HepG2 (cell line): ENCODE data around the gene MTHFD1. TPM values are rescaled to one million over a fixed set of nuclear protein-coding genes. Genes with fewer than 3 reads are reported as not detected.

Experiments used
- AGO2 ChIP-seq: fragments of 200-400 bp; formaldehyde crosslinking; optimal IDR thresholded peaks from 2 replicates; pipeline ENCODE3; 2017; ENCODE audit warnings: mild to moderate bottlenecking, low read depth, low read length, moderate library complexity
- FOXA1 ChIP-seq, 2 experiments: fragments of 450-650 bp in 1 of 2; sonication (generic) in 1 of 2; formaldehyde crosslinking in 1 of 2; IDR thresholded peaks; 2 replicates each; pipeline versions ENCODE4 v1.4.0 to v1.6.1; 2016 to 2020; ENCODE audit warnings: missing genetic modification reagents in 1 of 2
- GATAD1 ChIP-seq: IDR thresholded peaks from 2 replicates; pipeline ENCODE4 v1.6.1; 2016; ENCODE audit warnings: missing genetic modification reagents, missing compliant biosample characterization
- HIVEP1 ChIP-seq: sonication (generic); formaldehyde crosslinking; IDR thresholded peaks from 2 replicates; pipeline ENCODE4 v1.4.0; 2020; ENCODE audit warnings: mild to moderate bottlenecking, missing genetic modification reagents
- LCORL ChIP-seq, 2 experiments: fragments of 450-650 bp in 1 of 2; sonication (generic) in 1 of 2; formaldehyde crosslinking in 1 of 2; IDR thresholded peaks; 2 replicates each; pipeline versions ENCODE4 v1.5.0 to v1.6.1; 2017 to 2020; ENCODE audit warnings: antibody characterized with exemption in 1 of 2, missing genetic modification reagents in 1 of 2
- MAFK ChIP-seq, 2 experiments: IDR thresholded peaks in 1 of 2; conservative IDR thresholded peaks in 1 of 2; 2 replicates each; pipeline ENCODE4 v1.6.1; 2011; ENCODE audit warnings: improper control_type of control experiment in 2 of 2, low read length in 2 of 2
- NCOA2 ChIP-seq: sonication (generic); formaldehyde crosslinking; IDR thresholded peaks from 2 replicates; pipeline ENCODE4 v1.8.0; 2022; ENCODE audit warnings: inconsistent platforms
- RNF2 ChIP-seq: fragments of 450-650 bp; conservative IDR thresholded peaks from 2 replicates; pipeline ENCODE4 v1.6.1; 2016; ENCODE audit warnings: low read depth
- SATB2 ChIP-seq: sonication (generic); formaldehyde crosslinking; IDR thresholded peaks from 2 replicates; pipeline ENCODE4 v1.5.0; 2020; ENCODE audit warnings: missing genetic modification reagents
- SIN3A ChIP-seq: IDR thresholded peaks from 2 replicates; pipeline ENCODE4 v1.6.1; 2011; ENCODE audit warnings: low read depth, mild to moderate bottlenecking, control low read depth, low read length, borderline replicate concordance
- SRSF1 ChIP-seq: fragments of 200-400 bp; formaldehyde crosslinking; optimal IDR thresholded peaks from 2 replicates; pipeline ENCODE3; 2017; ENCODE audit warnings: mild to moderate bottlenecking, low read depth, low read length, moderate library complexity
- SRY ChIP-seq: sonication (generic); formaldehyde crosslinking; IDR thresholded peaks from 2 replicates; pipeline ENCODE4 v1.8.0; 2022; ENCODE audit warnings: mild to moderate bottlenecking, missing genetic modification reagents
- TBX3 ChIP-seq: fragments of 450-650 bp; IDR thresholded peaks from 2 replicates; pipeline ENCODE4 v1.6.1; 2017; ENCODE audit warnings: antibody characterized with exemption, mild to moderate bottlenecking, inconsistent platforms, borderline replicate concordance
- TGIF2 ChIP-seq: IDR thresholded peaks from 2 replicates; pipeline ENCODE4 v1.6.1; 2016; ENCODE audit warnings: control low read depth, missing compliant biosample characterization
- ZNF703 ChIP-seq: sonication (generic); formaldehyde crosslinking; IDR thresholded peaks from 2 replicates; pipeline ENCODE4 v1.5.1; 2020; ENCODE audit warnings: missing genetic modification reagents, mild to moderate bottlenecking, moderate library complexity, borderline replicate concordance
- ZNF788 ChIP-seq: sonication (generic); formaldehyde crosslinking; IDR thresholded peaks from 2 replicates; pipeline ENCODE4 v1.5.0; 2020; ENCODE audit warnings: mild to moderate bottlenecking, missing genetic modification reagents, borderline replicate concordance
- polyA plus RNA-seq, 8 experiments: library from polyadenylated mRNA; depleted of rRNA in 3 of 8; stranded (reverse) in 7 of 8; unstranded in 1 of 8; fragments of >200 nt; fragmentation: Illumina TruSeq in 4 of 8; extraction: Trizol in 4 of 8; gene quantifications; 2 replicates each; pipeline versions ENCODE4 v1.2.1 to v1.2.3, GENCODE V29; 2011 to 2016; ENCODE audit warnings: low read depth in 4 of 8, missing spikeins in 1 of 8, mixed read lengths in 1 of 8; ENCODE audit not compliant: insufficient read depth in 1 of 8
- total RNA-seq, 5 experiments: library from RNA; depleted of rRNA; stranded (reverse); fragments of >200 nt; fragmentation: Illumina TruSeq; extraction: Trizol; gene quantifications; 2 replicates each; pipeline ENCODE4 v1.2.3, GENCODE V29; 2016; ENCODE audit warnings: low read depth in 1 of 5
- TF ChIP-seq, protein P1 (sequence below): sonication (generic); formaldehyde crosslinking; IDR thresholded peaks from 2 replicates; pipeline ENCODE4 v1.4.0; 2020; ENCODE audit warnings: missing genetic modification reagents
- TF ChIP-seq, protein P2 (sequence below): sonication (generic); formaldehyde crosslinking; IDR thresholded peaks from 2 replicates; pipeline ENCODE4 v1.8.1; 2023; ENCODE audit warnings: mild to moderate bottlenecking, missing genetic modification reagents
- TF ChIP-seq, protein P3 (sequence below): sonication (generic); formaldehyde crosslinking; IDR thresholded peaks from 2 replicates; pipeline ENCODE4 v1.5.0; 2020; ENCODE audit warnings: missing genetic modification reagents
- TF ChIP-seq, protein P4 (sequence below): IDR thresholded peaks from 2 replicates; pipeline ENCODE4 v1.6.1; 2016; ENCODE audit warnings: mild to moderate bottlenecking
- TF ChIP-seq, protein P5 (sequence below): sonication (generic); formaldehyde crosslinking; IDR thresholded peaks from 2 replicates; pipeline ENCODE4 v1.8.1; 2022; ENCODE audit warnings: mild to moderate bottlenecking, missing genetic modification reagents
- TF ChIP-seq, protein P6 (sequence below): sonication (generic); formaldehyde crosslinking; IDR thresholded peaks from 2 replicates; pipeline ENCODE4 v1.8.0; 2022; ENCODE audit warnings: missing genetic modification reagents, mild to moderate bottlenecking, borderline replicate concordance

MTHFD1 gene
- total and polyA plus RNA-seq, 2 of the 13 experiments (the other 11 are each of a cell fraction or from before 2014, with no cell fraction given): 31.0 to 106 TPM

DNA sequence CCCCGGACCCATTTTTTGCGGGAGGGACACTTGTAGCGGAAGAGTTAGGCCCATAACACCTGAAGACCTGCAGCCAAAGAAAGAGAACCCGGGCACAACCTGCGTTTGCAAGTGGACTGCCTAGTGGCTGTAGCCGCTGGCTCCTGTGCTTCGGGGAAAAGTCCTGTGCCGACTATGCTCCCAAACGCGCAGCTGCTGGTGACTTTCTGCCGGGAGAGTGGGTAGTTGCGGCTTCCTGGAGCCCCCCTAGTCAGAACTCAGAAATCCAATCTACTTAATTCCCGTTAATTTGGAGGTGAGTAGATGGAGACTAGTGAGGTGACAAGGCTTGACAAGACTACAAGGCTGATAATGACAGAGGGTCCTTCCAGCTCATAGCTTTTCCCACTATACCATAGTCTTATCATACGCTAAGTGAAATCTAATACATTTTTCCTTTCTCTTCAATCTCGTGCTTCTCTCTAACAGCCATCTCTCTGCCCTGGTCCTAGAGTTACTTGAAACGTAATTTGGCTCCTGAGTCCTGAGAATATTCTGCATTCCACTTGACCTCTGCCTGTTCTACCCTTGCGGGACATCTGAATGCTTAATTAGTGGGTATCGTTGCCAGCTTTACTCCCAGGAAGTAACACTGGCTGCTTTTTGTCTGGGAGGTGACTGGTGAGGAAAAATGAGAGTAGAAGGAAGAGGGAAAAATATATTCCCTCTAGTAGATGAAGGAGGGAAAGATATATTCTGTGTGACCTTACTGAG, 556 bp downstream of the MTHFD1 start (continued):
- TF ChIP-seq, protein P1, sequence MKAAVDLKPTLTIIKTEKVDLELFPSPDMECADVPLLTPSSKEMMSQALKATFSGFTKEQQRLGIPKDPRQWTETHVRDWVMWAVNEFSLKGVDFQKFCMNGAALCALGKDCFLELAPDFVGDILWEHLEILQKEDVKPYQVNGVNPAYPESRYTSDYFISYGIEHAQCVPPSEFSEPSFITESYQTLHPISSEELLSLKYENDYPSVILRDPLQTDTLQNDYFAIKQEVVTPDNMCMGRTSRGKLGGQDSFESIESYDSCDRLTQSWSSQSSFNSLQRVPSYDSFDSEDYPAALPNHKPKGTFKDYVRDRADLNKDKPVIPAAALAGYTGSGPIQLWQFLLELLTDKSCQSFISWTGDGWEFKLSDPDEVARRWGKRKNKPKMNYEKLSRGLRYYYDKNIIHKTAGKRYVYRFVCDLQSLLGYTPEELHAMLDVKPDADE (CRISPR knock-in tag): no peak
- TF ChIP-seq ZNF703 (CRISPR knock-in tag): peak; percentile 70; the same call in 1 of the 2 replicates
- TF ChIP-seq HIVEP1 (CRISPR knock-in tag): peak; percentile 13; the same call in 1 of the 2 replicates
- peak; percentile 25 for TF ChIP-seq AGO2
- TF ChIP-seq MAFK (conservative IDR thresholded peaks at IDR 0.05 in 1 of 2, IDR thresholded peaks at IDR 0.05 in 1 of 2; ENCODE audit: low read length in 2 of 2): no peak
- TF ChIP-seq SRY (CRISPR knock-in tag): peak; percentile 16; the same call in 1 of the 2 replicates
- 0 out of 2 replicates have a peak, but pooled peaks have one; percentile 7 for TF ChIP-seq TGIF2 (CRISPR knock-in tag)
- no peak for TF ChIP-seq LCORL (IDR thresholded peaks at IDR 0.05)
- no peak for TF ChIP-seq LCORL (CRISPR knock-in tag; IDR thresholded peaks at IDR 0.05)
- TF ChIP-seq, protein P2, sequence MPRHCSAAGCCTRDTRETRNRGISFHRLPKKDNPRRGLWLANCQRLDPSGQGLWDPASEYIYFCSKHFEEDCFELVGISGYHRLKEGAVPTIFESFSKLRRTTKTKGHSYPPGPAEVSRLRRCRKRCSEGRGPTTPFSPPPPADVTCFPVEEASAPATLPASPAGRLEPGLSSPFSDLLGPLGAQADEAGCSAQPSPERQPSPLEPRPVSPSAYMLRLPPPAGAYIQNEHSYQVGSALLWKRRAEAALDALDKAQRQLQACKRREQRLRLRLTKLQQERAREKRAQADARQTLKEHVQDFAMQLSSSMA (CRISPR knock-in tag): peak; percentile 12
- TF ChIP-seq, protein P3, sequence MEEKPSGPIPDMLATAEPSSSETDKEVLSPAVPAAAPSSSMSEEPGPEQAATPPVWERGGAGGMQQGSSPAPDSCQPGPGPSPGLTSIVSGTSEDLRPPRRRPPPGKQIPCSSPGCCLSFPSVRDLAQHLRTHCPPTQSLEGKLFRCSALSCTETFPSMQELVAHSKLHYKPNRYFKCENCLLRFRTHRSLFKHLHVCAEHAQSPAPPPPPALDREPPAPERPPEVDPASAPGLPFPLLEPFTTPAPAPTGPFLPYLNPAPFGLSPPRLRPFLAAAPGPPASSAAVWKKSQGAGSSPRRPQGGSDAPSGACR (CRISPR knock-in tag): 0 out of 2 replicates have a peak, but pooled peaks have one; percentile 34
- TF ChIP-seq RNF2: peak; percentile 44; the same call in 1 of the 2 replicates
- no peak for TF ChIP-seq NCOA2 (CRISPR knock-in tag)
- TF ChIP-seq, protein P4, sequence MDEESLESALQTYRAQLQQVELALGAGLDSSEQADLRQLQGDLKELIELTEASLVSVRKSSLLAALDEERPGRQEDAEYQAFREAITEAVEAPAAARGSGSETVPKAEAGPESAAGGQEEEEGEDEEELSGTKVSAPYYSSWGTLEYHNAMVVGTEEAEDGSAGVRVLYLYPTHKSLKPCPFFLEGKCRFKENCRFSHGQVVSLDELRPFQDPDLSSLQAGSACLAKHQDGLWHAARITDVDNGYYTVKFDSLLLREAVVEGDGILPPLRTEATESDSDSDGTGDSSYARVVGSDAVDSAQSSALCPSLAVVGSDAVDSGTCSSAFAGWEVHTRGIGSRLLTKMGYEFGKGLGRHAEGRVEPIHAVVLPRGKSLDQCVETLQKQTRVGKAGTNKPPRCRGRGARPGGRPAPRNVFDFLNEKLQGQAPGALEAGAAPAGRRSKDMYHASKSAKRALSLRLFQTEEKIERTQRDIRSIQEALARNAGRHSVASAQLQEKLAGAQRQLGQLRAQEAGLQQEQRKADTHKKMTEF (CRISPR knock-in tag): peak; percentile 31; the same call in 1 of the 2 replicates
- no peak for TF ChIP-seq ZNF788
- TF ChIP-seq SIN3A: no peak
- TF ChIP-seq TBX3: no peak
- no peak for TF ChIP-seq GATAD1 (CRISPR knock-in tag)
- TF ChIP-seq SRSF1: no peak
- TF ChIP-seq, protein P5, sequence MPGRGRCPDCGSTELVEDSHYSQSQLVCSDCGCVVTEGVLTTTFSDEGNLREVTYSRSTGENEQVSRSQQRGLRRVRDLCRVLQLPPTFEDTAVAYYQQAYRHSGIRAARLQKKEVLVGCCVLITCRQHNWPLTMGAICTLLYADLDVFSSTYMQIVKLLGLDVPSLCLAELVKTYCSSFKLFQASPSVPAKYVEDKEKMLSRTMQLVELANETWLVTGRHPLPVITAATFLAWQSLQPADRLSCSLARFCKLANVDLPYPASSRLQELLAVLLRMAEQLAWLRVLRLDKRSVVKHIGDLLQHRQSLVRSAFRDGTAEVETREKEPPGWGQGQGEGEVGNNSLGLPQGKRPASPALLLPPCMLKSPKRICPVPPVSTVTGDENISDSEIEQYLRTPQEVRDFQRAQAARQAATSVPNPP (CRISPR knock-in tag): peak; percentile 23; the same call in 1 of the 2 replicates
- TF ChIP-seq, protein P6, sequence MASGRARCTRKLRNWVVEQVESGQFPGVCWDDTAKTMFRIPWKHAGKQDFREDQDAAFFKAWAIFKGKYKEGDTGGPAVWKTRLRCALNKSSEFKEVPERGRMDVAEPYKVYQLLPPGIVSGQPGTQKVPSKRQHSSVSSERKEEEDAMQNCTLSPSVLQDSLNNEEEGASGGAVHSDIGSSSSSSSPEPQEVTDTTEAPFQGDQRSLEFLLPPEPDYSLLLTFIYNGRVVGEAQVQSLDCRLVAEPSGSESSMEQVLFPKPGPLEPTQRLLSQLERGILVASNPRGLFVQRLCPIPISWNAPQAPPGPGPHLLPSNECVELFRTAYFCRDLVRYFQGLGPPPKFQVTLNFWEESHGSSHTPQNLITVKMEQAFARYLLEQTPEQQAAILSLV (CRISPR knock-in tag): 0 out of 2 replicates have a peak, but pooled peaks have one; percentile 4
- TF ChIP-seq FOXA1 (IDR thresholded peaks at IDR 0.05): no peak
- TF ChIP-seq FOXA1 (CRISPR knock-in tag; IDR thresholded peaks at IDR 0.05): no peak
- TF ChIP-seq SATB2 (CRISPR knock-in tag): peak; percentile 12; the same call in 1 of the 2 replicates
